H1 (cell line): ENCODE data around the gene RBFOX1. TPM values are rescaled to one million over a fixed set of nuclear protein-coding genes. Genes with fewer than 3 reads are reported as not detected.

Experiments
- JUN ChIP-seq: IDR thresholded peaks from 2 replicates; pipeline ENCODE4 v1.6.1; 2011; ENCODE audit warnings: low read depth, mild to moderate bottlenecking, improper control_type of control experiment, low read length
- polyA plus RNA-seq, 7 experiments: library from polyadenylated mRNA; depleted of rRNA in 3 of 7; stranded (reverse) in 5 of 7; unstranded in 2 of 7; fragments of >200 nt in 5 of 7; fragments of 200-250 nt in 2 of 7; gene quantifications; 1 replicate in 5 of 7; 2 replicates in 1 of 7; 4 replicates in 1 of 7; pipeline versions ENCODE4 v1.2.1 to v1.2.3, GENCODE V29; 2011 to 2013; ENCODE audit warnings: missing spikeins in 2 of 7, mixed read lengths in 2 of 7
- total RNA-seq: library from RNA; stranded (reverse); fragmentation: NEBNext Ultra II Directional; extraction: Animal tissue kit (Norgen Biotek cat#: 25700); gene quantifications from 2 replicates; pipeline ENCODE4 v1.2.1, GENCODE V29; 2021

Gene RBFOX1
- total and polyA plus RNA-seq, 2 of the 8 experiments (the other 6 are each of a cell fraction or from before 2014, with no cell fraction given), result 1.7 to 2.8 TPM

DNA sequence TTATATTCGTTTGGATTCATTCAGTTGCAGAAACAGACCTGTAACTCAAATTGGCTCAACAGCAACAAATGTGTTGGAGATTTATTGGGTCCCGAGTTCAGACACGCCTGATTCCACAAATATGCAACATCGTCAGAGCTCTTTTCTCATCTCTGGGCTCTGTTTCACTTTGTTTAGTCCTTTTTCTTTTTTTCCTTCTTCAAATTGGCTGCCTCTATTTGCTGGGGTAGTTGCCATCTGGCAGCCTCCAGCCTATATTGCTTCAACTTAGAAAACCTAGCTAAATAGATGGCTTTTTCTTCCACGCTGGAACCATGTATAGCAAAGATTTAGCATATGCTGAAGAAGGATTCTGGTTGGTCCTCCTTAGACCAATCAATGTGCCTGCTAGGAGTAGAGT lies 398.5 kb downstream of the RBFOX1 start (continued):
- no peak for TF ChIP-seq JUN
